GM18498 (cell line): ENCODE results near the gene RRP9.

Source experiments
- ATAC-seq: cut with Tn5 transposase; IDR thresholded peaks from one replicate; pipeline ENCODE4 v1.9.1; 2021; ENCODE audit warnings: mild to moderate bottlenecking, moderate library complexity; ENCODE audit not compliant: unreplicated experiment

Gene RRP9

GRCh38 chr3:51974277-51974962 lies 32.7 kb upstream of the RRP9 start:
- peak; percentile 3 for ATAC-seq

GRCh38 chr3:51971350-51971749 lies 29.6 kb upstream of the RRP9 start:
- ATAC-seq = no peak

- ATAC-seq = no peak
Measured at GRCh38 chr3:51970606-51971300, 29.0 kb upstream of the RRP9 start.

GRCh38 chr3:51969841-51970240 lies 28.1 kb upstream of the RRP9 start:
- no peak for ATAC-seq

GRCh38 chr3:51968883-51969678 lies 27.4 kb upstream of the RRP9 start:
- no peak for ATAC-seq

GRCh38 chr3:51968170-51968775 lies 26.6 kb upstream of the RRP9 start:
- no peak for ATAC-seq

- peak; percentile 67 for ATAC-seq
Measured at GRCh38 chr3:51967384-51968169, 25.9 kb upstream of the RRP9 start, which contains the start of gene PCBP4. TSS of gene PCBP4 (minus strand) at chr3:51967454. CDS start at chr3:51961240, 6,214 bp downstream.

GRCh38 chr3:51966922-51967383 lies 25.2 kb upstream of the RRP9 start:
- ATAC-seq = peak; percentile 42

GRCh38 chr3:51966486-51966885 lies 24.8 kb upstream of the RRP9 start:
- no peak for ATAC-seq

GRCh38 chr3:51966016-51966415 lies 24.3 kb upstream of the RRP9 start:
- no peak for ATAC-seq

GRCh38 chr3:51964521-51964920 lies 22.8 kb upstream of the RRP9 start:
- no peak for ATAC-seq

- ATAC-seq = no peak
Measured at GRCh38 chr3:51963951-51964451, 22.3 kb upstream of the RRP9 start.

- ATAC-seq = no peak
Measured at GRCh38 chr3:51962854-51963530, 21.3 kb upstream of the RRP9 start.

GRCh38 chr3:51961602-51962569 lies 20.2 kb upstream of the RRP9 start:
- ATAC-seq = no peak

- no peak for ATAC-seq
Measured at GRCh38 chr3:51961011-51961410, 19.3 kb upstream of the RRP9 start.

- ATAC-seq = no peak
Measured at GRCh38 chr3:51960386-51960785, 18.7 kb upstream of the RRP9 start.

- ATAC-seq = no peak
Measured at GRCh38 chr3:51959651-51960050, 17.9 kb upstream of the RRP9 start.
